T47D (cell line): ENCODE measurements around the gene SMIM35.
A peak's percentile ranks its signal among the peaks of the same experiment; 100 is the strongest.
"Not testable (repeated sequence)": the region's sequence is repeated elsewhere in the genome, so short reads cannot be mapped to it uniquely, and the experiment has no call there.

Source experiments
- DNase-seq, 2 experiments: peaks; one replicate each; pipeline versions ENCODE4 v3.0.0 to v3.0.0-alpha.2; 2011 to 2012; ENCODE audit warnings: low read depth in 1 of 2, low spot score in 1 of 2
- JUND ChIP-seq: IDR thresholded peaks from 2 replicates; pipeline ENCODE4 v1.6.1; 2012; ENCODE audit warnings: low read depth
- in situ Hi-C: cut with HindIII; loops from 2 replicates; pipeline ENCODE4 v1.10.0; 2016; ENCODE audit warnings: low sequenced_read_pairs, low pct_unique_long_range_greater_than_20kb

The SMIM35 gene

DNA sequence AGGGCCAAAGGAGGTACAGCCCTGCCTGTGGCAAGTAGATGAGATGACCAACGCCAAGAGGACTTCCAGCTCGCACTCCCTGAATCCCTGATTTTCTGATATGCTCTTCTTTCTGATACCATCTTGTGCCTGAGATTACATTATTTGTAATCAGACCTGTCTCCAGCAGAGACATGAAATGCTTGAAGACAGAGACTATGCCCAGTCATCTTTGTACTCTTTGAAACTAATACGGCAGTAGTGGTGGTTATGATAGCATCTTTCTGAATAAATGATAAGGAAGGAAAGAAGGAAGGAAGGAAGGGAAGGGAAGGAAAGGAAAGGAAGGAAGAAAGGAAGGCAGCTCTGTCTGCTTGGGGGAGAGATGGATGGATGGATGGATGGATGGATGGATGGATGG lies 72.7 kb downstream of the SMIM35 start:
- no peak for DNase-seq
- no peak for TF ChIP-seq JUND
- in situ Hi-C loops = no loop called here

DNA sequence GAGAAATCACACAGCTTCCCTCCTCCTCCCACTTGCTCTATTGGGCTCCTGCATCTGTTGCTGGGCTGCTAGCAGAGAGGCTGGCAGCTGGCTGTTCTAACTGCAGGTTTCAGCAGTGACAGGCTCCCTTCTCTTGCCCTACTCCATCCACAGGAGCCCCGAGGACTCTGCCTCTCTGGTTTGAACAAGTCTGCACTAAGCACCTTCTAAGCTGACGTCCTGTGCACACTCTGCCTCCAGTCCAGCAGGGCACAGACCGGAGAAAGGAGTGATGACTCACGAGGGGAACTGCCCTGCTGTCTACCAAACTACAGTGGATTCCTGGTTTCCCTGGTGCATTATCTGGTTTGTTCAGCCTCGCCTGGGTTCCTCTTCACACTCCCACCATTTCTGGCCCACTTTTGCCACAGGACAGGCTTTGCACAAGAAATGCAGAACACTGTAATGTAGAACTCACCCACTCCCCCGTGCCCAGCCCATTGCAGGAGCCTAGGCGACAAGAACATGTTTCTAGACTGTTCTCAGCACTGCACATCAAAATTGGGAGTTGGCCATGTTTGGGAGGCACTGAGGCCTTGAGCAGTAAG lies 74.6 kb downstream of the SMIM35 start:
- no peak for TF ChIP-seq JUND
- in situ Hi-C loops = no loop called here
- DNase-seq = peak in 1 of 2 experiments; percentile 26

DNA sequence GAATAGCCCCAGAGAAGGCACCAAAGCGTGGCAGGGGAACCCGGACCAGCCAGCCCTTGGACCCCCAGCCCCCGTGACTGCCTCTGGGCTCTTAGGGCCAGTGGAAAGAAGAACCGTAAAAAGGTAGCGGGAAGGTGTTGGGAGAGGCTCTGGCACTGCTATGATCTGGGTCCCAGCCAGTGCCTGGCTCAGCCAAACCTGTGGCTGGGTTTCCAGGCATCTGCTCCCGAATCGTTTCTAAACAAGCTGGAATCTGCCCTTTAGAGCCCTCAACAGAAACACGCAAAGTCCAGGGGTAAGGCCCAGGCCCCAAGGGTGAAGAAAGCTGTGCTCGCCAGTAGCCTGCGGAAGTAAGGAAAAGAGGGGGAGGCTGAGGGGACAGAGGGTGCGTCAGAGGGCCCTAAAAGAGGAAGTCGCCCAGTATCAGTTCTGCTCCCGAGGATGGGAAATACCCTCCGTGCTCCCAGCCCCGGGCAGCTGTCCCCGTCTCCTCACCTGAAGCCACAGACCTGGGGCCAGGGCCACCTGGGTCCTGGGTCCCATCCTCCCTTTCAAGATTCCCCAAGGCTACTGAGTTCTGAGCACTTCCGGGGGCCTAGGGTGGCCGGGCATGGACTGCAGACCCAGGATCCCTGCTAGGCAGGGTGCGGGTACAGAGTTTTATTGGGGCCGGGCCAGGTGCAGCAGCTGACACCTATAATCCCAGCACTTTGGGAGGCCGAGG lies 75.9 kb downstream of the SMIM35 start:
- no peak for DNase-seq
- TF ChIP-seq JUND = no peak

DNA sequence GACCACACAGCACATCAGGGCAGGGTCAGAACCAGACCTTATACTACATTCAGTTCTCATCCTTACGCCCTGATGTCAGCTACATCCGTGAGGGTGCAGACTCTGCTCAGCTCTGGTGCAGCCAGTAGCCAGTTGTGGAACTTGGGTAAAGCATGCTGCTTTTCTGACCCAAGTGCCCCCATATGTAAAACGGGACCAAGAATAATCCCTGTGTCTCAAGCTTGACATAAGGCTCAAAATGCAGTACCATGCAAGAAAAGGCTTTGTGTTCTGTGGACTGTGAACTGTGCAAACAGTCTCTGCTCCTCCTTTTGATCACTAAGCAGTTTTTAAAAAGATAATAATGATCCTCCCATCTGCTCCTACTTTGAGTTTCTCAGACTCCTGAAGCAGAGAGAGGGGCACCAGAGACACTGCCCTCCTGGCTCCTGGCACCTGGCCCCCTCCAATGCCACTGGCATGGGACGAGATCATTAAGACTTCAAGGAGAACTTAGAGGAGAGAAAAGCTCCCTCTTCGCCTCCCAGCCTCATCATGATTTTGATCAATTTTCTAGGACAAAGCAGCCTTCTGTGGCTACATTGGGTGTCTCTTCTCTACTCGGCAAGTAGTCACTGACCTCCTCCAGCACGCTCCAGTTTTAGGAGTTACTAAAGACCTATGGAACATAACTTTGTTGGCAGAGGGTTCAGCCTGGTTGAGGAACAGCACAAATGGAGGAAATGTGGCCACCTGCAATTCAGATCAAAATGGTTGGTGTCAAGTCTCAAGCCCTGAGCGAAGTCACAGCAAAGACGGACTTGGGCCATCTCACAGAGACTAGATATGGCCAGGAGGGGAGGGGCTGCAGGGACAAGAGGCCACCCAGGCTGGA lies 76.7 kb downstream of the SMIM35 start:
- DNase-seq = no peak
- TF ChIP-seq JUND = no peak
- in situ Hi-C loops = no loop called here

More for the DNA sequence above, 75.9 kb downstream of the SMIM35 start:
- in situ Hi-C loops = no loop called here

DNA sequence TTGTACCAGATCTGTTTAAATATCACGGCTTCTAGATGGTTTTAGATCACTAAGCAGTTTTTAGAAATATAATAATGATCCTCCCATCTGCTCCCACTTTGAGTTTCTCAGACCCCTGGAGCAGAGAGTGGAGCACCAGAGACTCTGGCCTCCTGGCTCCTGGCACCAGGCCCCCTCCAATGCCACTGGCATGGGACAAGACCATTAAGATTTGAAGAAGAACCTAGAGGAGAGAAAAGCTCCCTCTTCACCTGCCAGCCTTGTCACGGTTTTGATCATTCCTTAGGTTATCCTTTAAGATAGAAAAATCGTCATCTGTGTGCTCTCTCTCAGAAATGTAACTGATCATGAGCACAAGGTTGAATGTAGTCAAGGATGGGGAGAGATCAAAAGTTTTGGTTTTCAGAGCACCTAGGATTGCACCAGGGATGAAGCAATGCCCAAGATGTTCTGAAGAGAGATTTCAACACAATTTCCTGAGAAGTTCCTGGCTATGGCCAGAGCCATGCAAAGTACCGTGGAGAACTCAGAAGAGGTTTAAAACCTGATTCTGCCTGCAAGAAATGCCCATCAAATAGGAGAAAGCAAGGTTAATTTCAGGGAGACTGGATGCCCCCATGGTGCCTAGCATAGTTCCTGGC lies 78.4 kb downstream of the SMIM35 start:
- no peak for TF ChIP-seq JUND
- in situ Hi-C loops = no loop called here
- DNase-seq = no peak

DNA sequence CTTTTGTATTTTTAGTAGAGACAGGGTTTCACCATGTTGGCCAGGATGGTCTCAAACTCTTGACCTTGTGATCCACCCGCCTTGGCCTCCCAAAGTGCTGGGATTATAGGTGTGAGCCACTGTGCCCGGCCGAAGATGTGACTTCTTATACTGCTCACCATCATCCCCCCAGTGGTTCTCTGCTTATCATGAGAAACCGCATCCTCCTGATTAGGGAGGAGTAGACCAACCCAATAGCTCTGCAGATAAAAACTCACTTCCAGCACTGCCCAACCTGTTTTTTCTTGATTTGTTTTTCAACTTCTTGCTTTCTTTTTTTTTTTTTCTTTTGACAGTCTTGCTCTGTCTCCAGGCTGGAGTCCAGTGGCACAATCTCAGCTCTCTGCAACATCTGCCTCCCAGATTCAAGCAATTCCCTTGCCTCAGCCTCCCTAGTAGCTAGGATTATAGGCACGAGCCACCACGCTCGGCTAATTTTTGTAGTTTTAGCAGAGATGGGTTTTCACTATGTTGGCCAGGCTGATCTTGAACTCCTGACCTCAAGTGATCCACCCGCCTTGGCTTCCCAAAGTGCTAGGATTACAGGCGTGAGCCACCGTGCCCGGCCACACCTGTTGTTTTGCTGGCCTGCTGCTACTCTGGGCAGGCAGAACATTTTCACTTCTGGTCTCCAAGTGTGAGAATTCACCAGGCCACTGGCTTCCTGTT lies 79.0 kb downstream of the SMIM35 start:
- in situ Hi-C loops, DNase-seq: not testable (repeated sequence)

DNA sequence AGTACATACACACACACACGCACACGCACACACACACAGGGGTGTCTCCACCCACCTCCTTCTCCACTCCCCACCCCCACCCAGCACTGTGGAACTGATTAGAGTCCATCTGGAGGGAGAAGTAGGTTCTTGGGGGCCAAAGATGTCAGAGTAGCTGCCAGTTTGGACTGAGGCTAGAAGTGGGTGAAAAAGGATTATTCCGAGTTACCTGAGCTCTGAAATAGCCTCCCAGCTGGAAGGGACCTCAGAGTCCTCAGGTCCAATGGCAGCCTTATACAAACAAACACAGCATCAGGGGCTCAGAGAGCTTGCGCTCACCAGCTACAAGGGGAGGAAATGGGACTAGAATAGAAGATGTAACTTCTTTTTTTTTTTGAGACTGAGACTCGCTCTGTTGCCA lies 79.7 kb downstream of the SMIM35 start:
- in situ Hi-C loops = no loop called here
- TF ChIP-seq JUND = no peak
- no peak for DNase-seq

DNA sequence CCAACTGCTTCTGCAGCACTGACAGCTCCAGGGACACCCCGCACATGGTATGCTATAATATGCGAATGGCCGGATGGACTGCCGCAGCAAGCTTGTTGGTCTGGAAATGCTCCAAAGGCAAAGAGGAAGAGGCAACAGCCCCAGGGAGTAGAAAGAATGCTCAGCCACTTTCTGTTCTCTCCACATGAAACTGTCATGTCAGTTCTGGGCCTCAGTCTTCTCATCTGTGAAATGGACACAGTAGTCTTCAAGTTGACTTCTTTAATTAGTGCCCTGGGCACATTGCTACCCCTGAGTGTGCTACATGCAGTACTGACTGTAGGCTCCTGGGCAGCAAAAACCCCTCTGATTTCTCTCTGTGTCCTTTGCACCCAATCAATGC lies 80.6 kb downstream of the SMIM35 start:
- TF ChIP-seq JUND = no peak
- in situ Hi-C loops = no loop called here
- peak in 1 of 2 experiments; percentile 23 for DNase-seq

DNA sequence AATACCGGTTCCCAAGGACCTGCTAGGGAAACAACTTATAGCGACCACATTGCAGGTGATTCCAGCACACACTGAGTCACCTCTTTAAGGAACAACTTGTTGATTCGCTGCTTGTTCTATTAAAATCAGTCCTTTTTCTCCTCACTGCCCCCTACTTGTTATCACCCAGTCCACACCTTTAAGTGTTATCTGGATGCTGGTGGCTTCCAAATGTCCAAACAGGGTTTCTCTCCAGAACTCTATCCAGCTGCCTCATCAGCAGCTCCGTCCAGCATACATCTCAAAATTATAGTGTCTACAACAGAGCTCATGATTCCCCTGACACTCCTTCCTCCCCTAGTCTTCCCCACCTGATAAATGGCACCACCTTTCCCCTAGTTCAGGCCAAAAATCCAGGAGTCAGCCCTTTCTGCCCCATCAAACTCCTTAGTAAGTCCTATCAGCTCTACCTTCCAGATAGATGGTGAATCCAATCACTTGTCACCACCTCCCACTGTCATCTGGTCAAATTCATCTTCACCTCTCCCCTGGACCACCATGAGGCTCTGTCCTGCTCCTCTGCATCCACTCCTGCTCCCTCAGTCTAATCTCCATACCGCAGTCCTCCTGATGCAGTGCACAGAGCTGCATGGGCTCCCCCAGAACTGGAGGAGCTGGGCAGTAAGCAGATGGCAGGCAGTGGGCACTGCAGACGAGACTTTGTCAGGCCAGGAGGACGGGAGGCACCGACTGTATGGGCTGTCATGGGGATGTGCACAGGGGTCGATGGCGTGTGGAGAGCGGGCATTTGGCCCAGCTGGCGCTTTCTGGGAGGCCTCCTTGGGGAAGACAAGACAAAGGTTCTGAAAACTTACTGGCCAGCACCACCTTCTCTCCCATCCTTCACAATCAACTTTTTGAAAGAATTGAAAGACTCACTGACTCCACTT lies 81.3 kb downstream of the SMIM35 start:
- in situ Hi-C loops = no loop called here
- no peak for DNase-seq
- no peak for TF ChIP-seq JUND

DNA sequence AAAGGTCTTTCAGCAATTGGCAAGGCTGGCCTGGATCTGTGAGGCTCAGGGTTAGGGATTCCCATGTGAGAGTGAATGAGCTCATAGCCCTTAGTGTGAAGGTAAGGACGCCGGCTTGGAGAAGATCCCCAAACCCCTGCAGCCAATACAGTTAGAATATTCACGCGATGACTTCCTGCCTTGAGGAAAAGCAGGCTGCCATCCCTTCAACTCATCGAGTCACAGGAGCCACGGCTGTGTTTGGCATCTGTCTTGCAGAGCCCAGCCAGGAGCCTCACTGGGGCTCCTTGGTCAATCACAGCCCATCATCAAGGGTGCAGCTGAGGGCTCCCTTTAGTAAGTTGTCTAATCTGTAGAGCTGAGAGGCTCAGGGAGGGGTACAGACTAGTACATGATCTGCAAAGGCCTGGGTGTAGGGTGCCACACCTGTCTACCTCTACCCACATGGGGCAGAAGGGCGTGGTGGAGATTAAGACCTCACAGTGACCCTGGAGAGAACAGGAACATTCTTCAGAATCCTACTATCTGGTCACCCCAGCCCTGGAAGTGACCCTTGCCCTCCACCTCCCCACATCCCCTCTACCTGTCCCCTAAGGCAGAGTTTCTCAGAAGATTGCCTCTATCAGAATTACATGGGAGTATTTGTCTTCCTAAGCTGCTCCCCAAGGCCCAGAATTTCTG lies 82.1 kb downstream of the SMIM35 start:
- no peak for DNase-seq
- no peak for TF ChIP-seq JUND
- in situ Hi-C loops = no loop called here

DNA sequence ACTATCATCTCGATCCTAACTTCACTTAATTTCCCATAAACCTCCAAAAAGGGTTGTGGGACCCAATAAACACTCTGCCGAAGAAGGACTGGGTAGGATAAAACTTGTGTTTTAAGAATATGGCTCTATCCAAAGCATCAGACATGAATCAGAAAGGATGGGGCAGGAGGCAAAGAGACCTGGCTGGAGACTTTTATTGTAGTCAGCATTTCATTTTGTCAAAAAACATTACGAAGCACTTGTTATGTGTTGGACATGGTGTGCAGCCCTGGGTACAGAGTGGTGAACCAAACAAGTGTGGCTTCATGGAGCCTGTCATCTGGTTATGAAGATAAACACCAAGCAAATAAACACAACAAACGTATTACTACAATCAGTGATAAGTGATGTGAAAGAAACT lies 83.3 kb downstream of the SMIM35 start:
- no peak for TF ChIP-seq JUND
- no peak for DNase-seq
- in situ Hi-C loops = no loop called here
